Fibroblast of lung (primary cell): ENCODE data around the gene SLC38A7. TPM values are rescaled to one million over a fixed set of nuclear protein-coding genes. Genes with fewer than 3 reads are reported as not detected.

Source experiments
- DNase-seq, 2 donors: peaks; one replicate each; pipeline versions ENCODE4 v3.0.0 to v3.0.0-alpha.2; 2010; ENCODE audit warnings: low read depth in 2 of 2
- H2AFZ ChIP-seq: 2 replicates; pipeline ENCODE4 v1.5.1; 2012; ENCODE audit warnings: low read length, control low read depth, inconsistent platforms
- H3K27ac ChIP-seq: 2 replicates; pipeline ENCODE4 v1.5.1; 2011; ENCODE audit warnings: low read length, control low read depth; ENCODE audit not compliant: insufficient read depth
- H3K27me3 ChIP-seq: 2 replicates; pipeline ENCODE4 v1.5.1; 2011; ENCODE audit warnings: mild to moderate bottlenecking, low read length; ENCODE audit not compliant: control insufficient read depth, insufficient read depth
- H3K36me3 ChIP-seq: 2 replicates; pipeline ENCODE4 v1.5.1; 2011; ENCODE audit warnings: low read length; ENCODE audit not compliant: control insufficient read depth, insufficient read depth
- H3K4me1 ChIP-seq: 2 replicates; pipeline ENCODE4 v1.5.1; 2011; ENCODE audit warnings: low read length; ENCODE audit not compliant: control insufficient read depth, insufficient read depth; ENCODE audit errors: extremely low read depth
- H3K4me2 ChIP-seq: 2 replicates; pipeline ENCODE4 v1.5.1; 2011; ENCODE audit warnings: low read length, control low read depth; ENCODE audit not compliant: insufficient read depth; ENCODE audit errors: extremely low read depth
- H3K4me3 ChIP-seq, 4 experiments: fragments of 200-600 bp in 1 of 4; sonication (generic) in 1 of 4; replicated peaks in 1 of 4; 2 replicates each; pipeline ENCODE4 v1.5.1; 2011 to 2016; ENCODE audit warnings: low read length in 4 of 4, low read depth in 3 of 4, mild to moderate bottlenecking in 3 of 4, control low read depth in 2 of 4, inconsistent platforms in 1 of 4, mixed read lengths in 1 of 4; ENCODE audit not compliant: insufficient read depth in 1 of 4; ENCODE audit errors: control extremely low read depth in 1 of 4
- H3K79me2 ChIP-seq: 2 replicates; pipeline ENCODE4 v1.5.1; 2012; ENCODE audit warnings: mild to moderate bottlenecking, low read length, inconsistent platforms; ENCODE audit not compliant: control insufficient read depth, insufficient read depth
- H3K9ac ChIP-seq: 2 replicates; pipeline ENCODE4 v1.5.1; 2011; ENCODE audit warnings: mild to moderate bottlenecking, low read length, control low read depth; ENCODE audit not compliant: insufficient read depth
- H3K9me3 ChIP-seq: 2 replicates; pipeline ENCODE4 v1.5.1; 2012; ENCODE audit warnings: low read depth, low read length; ENCODE audit not compliant: control insufficient read depth, insufficient read depth
- H4K20me1 ChIP-seq: 2 replicates; pipeline ENCODE4 v1.5.1; 2011; ENCODE audit warnings: low read length; ENCODE audit not compliant: control insufficient read depth, insufficient read depth; ENCODE audit errors: extremely low read depth
- EZH2 ChIP-seq: IDR thresholded peaks from 2 replicates; pipeline ENCODE4 v1.5.1; 2012; ENCODE audit warnings: low read length, control low read depth, mild to moderate bottlenecking; ENCODE audit errors: missing control alignments
- polyA plus RNA-seq, 2 donors: library from polyadenylated mRNA; depleted of rRNA in 1 of 2; stranded (reverse) in 1 of 2; unstranded in 1 of 2; fragments of >200 nt; gene quantifications; 2 replicates each; pipeline ENCODE4 v1.2.1, GENCODE V29; 2011 to 2012; ENCODE audit warnings: missing spikeins in 1 of 2
- total RNA-seq: library from RNA; depleted of rRNA; stranded (reverse); fragments of >200 nt; gene quantifications from 2 replicates; pipeline ENCODE4 v1.2.1, GENCODE V29; 2014
- TF ChIP-seq, protein P1 (sequence below), 2 donors: IDR thresholded peaks in 1 of 2; conservative IDR thresholded peaks in 1 of 2; 1 replicate in 1 of 2; 2 replicates in 1 of 2; pipeline ENCODE4 v1.5.1; 2011 to 2012; ENCODE audit warnings: low read length in 2 of 2, control low read depth in 1 of 2, inconsistent platforms in 1 of 2, low read depth in 1 of 2, mild to moderate bottlenecking in 1 of 2

Gene SLC38A7
- total and polyA plus RNA-seq, 2 donors (not counting 1 experiment from before 2014, with no cell fraction given): 15.4 to 30.1 TPM

DNA sequence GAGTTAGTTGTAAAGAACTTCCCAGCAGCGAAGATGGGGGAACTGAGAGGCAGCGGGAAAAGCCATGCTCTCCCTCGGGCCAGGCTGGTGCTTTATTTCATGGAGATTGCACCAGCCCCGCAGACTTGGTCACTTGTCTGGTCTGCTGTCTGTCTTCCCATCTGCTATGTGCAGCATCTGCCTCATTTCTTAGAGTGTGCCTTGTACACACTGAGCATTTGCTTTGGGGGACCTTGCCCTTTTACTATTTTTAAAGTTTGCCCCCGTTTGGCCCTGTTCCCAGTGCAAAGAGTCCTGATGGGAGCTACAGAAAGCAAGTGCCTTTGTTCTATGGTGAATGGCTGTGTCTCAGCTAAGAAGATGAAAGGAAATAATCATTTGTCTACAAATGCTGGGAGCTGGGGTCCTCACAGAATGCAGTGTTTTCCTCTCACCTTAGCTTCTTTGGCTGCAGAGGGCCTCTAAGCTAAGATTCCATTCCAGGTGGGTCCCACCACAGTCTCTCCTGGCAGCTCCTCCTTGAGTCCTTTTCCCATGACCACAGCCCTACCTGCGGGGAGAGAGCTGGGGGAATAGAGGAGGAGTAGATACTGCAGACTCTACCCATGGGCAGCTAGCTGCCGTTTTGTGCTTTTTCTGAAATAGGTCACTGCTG is 29.9 kb downstream of the SLC38A7 start:
- no peak overlapping the region for H3K4me3 ChIP-seq
- H3K4me2 ChIP-seq: no peak overlapping the region
- no peak for TF ChIP-seq EZH2
- TF ChIP-seq, protein P1, sequence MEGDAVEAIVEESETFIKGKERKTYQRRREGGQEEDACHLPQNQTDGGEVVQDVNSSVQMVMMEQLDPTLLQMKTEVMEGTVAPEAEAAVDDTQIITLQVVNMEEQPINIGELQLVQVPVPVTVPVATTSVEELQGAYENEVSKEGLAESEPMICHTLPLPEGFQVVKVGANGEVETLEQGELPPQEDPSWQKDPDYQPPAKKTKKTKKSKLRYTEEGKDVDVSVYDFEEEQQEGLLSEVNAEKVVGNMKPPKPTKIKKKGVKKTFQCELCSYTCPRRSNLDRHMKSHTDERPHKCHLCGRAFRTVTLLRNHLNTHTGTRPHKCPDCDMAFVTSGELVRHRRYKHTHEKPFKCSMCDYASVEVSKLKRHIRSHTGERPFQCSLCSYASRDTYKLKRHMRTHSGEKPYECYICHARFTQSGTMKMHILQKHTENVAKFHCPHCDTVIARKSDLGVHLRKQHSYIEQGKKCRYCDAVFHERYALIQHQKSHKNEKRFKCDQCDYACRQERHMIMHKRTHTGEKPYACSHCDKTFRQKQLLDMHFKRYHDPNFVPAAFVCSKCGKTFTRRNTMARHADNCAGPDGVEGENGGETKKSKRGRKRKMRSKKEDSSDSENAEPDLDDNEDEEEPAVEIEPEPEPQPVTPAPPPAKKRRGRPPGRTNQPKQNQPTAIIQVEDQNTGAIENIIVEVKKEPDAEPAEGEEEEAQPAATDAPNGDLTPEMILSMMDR (conservative IDR thresholded peaks at IDR 0.05 in 1 of 2, IDR thresholded peaks at IDR 0.05 in 1 of 2; ENCODE audit: low read depth in 1 of 2, low read length in 2 of 2): no peak
- no peaks in the 10 kb centered on the region for H3K27me3 ChIP-seq
- H2AFZ ChIP-seq: no peak overlapping the region
- H3K36me3 ChIP-seq: no peaks in the 10 kb centered on the region
- H3K79me2 ChIP-seq: no peaks in the 10 kb centered on the region
- H3K4me1 ChIP-seq: no peaks in the 10 kb centered on the region
- H3K9ac ChIP-seq: no peak overlapping the region
- H4K20me1 ChIP-seq: no peaks in the 10 kb centered on the region
- H3K9me3 ChIP-seq: no peaks in the 10 kb centered on the region
- DNase-seq: no peak
- no peak overlapping the region for H3K27ac ChIP-seq

DNA sequence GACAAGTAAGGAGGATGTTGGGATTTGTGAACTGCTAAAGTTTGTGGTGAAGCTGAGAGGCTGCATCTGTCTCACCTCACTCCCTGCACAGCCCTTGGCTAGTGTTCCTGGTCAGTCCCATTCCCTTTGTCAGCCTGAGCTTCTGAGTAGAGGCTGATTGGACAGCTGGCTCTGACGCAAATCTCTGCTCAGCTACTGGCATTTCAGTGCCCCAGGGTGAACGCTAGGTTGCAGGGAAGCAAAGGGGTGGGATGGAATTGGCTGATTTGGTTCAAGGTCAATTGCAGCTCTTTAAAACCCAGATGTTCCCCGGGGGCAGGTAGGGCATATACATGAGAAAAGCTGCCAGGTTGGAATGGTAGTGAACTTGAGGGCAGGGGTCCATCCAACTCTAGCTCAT is 31.8 kb downstream of the SLC38A7 start:
- Histone ChIP-seq H3K36me3 (no peaks in the 10 kb centered on the region), H3K4me2 (no peak overlapping the region), H2AFZ (no peak overlapping the region), H3K9me3 (no peaks in the 10 kb centered on the region), H3K4me3 (no peak overlapping the region), H3K27me3 (no peaks in the 10 kb centered on the region), H3K4me1 (no peaks in the 10 kb centered on the region), H4K20me1 (no peaks in the 10 kb centered on the region), H3K27ac (no peak overlapping the region), H3K79me2 (no peaks in the 10 kb centered on the region), H3K9ac (no peak overlapping the region)
- TF ChIP-seq, protein P1 (conservative IDR thresholded peaks at IDR 0.05 in 1 of 2, IDR thresholded peaks at IDR 0.05 in 1 of 2; ENCODE audit: low read depth in 1 of 2, low read length in 2 of 2): no peak
- no peak for TF ChIP-seq EZH2
- peak; percentile 19 to 25 for DNase-seq

DNA sequence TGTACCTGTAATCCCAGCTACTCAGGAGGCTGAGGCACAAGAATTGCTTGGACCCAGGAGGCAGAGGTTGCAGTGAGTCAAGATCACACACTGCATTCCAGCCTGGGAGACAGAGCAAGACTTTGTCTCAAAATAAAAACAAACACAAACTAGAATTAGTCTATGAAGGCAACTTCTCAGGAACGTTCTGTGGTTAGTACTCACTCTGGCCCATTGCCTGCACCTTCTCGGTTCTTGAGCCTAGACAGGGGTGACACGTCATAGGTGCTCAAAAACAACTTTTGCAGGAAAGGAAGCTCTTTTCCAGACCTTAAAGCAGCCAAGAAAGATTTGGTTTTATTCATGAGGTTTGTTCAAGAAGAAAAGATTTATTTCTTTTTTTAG is 32.6 kb downstream of the SLC38A7 start:
- Histone ChIP-seq H3K9ac (no peak overlapping the region), H3K27me3 (no peaks in the 10 kb centered on the region), H3K36me3 (no peaks in the 10 kb centered on the region), H3K27ac (no peak overlapping the region), H3K79me2 (no peaks in the 10 kb centered on the region), H2AFZ (no peak overlapping the region), H3K4me2 (no peak overlapping the region), H3K4me1 (no peaks in the 10 kb centered on the region), H4K20me1 (no peaks in the 10 kb centered on the region), H3K4me3 (no peak overlapping the region), H3K9me3 (no peaks in the 10 kb centered on the region)
- TF ChIP-seq, protein P1 (conservative IDR thresholded peaks at IDR 0.05 in 1 of 2, IDR thresholded peaks at IDR 0.05 in 1 of 2; ENCODE audit: low read depth in 1 of 2, low read length in 2 of 2): no peak
- TF ChIP-seq EZH2: no peak
- peak in 1 of 2 donors; percentile 72 for DNase-seq
